SK-N-SH (cell line): ENCODE data around the gene PIAS1.

ENCODE experiments used
- CHD2 ChIP-seq: fragments of 150-350 bp; IDR thresholded peaks from 2 replicates; pipeline ENCODE4 v1.6.1; 2018; ENCODE audit warnings: low read length; ENCODE audit not compliant: partially characterized antibody
- EP300 ChIP-seq, 2 experiments: IDR thresholded peaks; 2 replicates each; pipeline versions ENCODE4 v1.4.0 to v1.6.1; 2012; ENCODE audit warnings: borderline replicate concordance in 1 of 2, low read depth in 1 of 2, low read length in 1 of 2
- JUND ChIP-seq: IDR thresholded peaks from 2 replicates; pipeline ENCODE4 v1.4.0; 2012
- RFX5 ChIP-seq: IDR thresholded peaks from 2 replicates; pipeline ENCODE4 v1.6.1; 2012; ENCODE audit warnings: mild to moderate bottlenecking, improper control_type of control experiment, low read length
- TAF1 ChIP-seq: IDR thresholded peaks from 2 replicates; pipeline ENCODE4 v1.6.1; 2012; ENCODE audit warnings: low read depth, mild to moderate bottlenecking, low read length, moderate library complexity, borderline replicate concordance
- TF ChIP-seq, protein P1 (sequence below): fragments of 200-600 bp; sonication (generic); IDR thresholded peaks from 2 replicates; pipeline ENCODE4 v1.6.1; 2017; ENCODE audit warnings: antibody characterized with exemption, mild to moderate bottlenecking, moderate library complexity
- TF ChIP-seq, protein P2 (sequence below): IDR thresholded peaks from 2 replicates; pipeline ENCODE4 v1.4.0; 2012; ENCODE audit warnings: low read depth

DNA sequence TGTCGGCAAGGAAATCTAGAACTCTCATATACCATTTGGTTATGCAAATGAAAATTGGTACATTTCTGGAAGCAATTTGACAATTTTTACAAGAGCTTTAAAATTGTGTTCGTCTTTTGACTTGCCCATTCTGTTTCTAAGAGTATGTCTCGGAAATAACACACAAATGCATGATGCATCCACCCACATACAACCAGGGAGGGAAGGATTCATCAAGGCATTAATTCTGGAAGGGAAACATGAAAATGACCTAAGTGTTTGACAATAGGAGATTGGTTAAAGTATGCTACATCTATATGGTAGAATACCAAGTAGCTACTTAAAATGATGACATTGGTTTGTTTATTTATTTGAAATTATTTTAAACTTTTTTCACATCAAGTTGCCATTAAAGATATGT is 58.6 kb downstream of the PIAS1 start:
- TF ChIP-seq, protein P1, sequence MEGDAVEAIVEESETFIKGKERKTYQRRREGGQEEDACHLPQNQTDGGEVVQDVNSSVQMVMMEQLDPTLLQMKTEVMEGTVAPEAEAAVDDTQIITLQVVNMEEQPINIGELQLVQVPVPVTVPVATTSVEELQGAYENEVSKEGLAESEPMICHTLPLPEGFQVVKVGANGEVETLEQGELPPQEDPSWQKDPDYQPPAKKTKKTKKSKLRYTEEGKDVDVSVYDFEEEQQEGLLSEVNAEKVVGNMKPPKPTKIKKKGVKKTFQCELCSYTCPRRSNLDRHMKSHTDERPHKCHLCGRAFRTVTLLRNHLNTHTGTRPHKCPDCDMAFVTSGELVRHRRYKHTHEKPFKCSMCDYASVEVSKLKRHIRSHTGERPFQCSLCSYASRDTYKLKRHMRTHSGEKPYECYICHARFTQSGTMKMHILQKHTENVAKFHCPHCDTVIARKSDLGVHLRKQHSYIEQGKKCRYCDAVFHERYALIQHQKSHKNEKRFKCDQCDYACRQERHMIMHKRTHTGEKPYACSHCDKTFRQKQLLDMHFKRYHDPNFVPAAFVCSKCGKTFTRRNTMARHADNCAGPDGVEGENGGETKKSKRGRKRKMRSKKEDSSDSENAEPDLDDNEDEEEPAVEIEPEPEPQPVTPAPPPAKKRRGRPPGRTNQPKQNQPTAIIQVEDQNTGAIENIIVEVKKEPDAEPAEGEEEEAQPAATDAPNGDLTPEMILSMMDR = no peak
- TF ChIP-seq JUND (no peak), CHD2 (no peak), TAF1 (no peak), EP300 (IDR thresholded peaks at IDR 0.05; ENCODE audit: borderline replicate concordance in 1 of 2, low read depth in 1 of 2, low read length in 1 of 2) (no peak), RFX5 (no peak)
- TF ChIP-seq, protein P2, sequence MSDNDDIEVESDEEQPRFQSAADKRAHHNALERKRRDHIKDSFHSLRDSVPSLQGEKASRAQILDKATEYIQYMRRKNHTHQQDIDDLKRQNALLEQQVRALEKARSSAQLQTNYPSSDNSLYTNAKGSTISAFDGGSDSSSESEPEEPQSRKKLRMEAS = no peak
